Right lobe of liver (tissue), 6 donors: ENCODE results near the gene EIF4G3. TPM values are rescaled to one million over a fixed set of nuclear protein-coding genes. Genes with fewer than 3 reads are reported as not detected.

Experiments used
- ATAC-seq, 4 donors: fragments of 200-7000 bp; cut with Tn5 transposase; one replicate each; pipeline ENCODE4 v1.9.1; 2020; ENCODE audit warnings: mild to moderate bottlenecking in 4 of 4, moderate library complexity in 4 of 4
- DNase-seq, 3 donors: peaks; one replicate each; pipeline ENCODE4 v3.0.0-alpha.2; 2020
- H3K27ac ChIP-seq, 3 donors: fragments of 200-600 bp; one replicate each; pipeline ENCODE4 v1.8.0; 2022
- H3K27me3 ChIP-seq, 2 donors: fragments of 200-600 bp; one replicate each; pipeline ENCODE4 v1.8.0; 2022
- H3K36me3 ChIP-seq, 4 donors: fragments of 200-600 bp; sonication (generic) in 1 of 4; one replicate each; pipeline versions ENCODE4 v1.5.1 to v1.8.0; 2017 to 2022; ENCODE audit warnings: control low read depth in 1 of 4
- H3K4me1 ChIP-seq, 4 donors: fragments of 200-600 bp; sonication (generic) in 1 of 4; one replicate each; pipeline versions ENCODE4 v1.5.1 to v1.8.0; 2017 to 2022; ENCODE audit warnings: control low read depth in 1 of 4
- H3K4me3 ChIP-seq, 3 donors: fragments of 200-600 bp; one replicate each; pipeline ENCODE4 v1.8.0; 2022
- H3K9me3 ChIP-seq, 4 donors: fragments of 200-600 bp; sonication (generic) in 1 of 4; one replicate each; pipeline versions ENCODE4 v1.5.1 to v1.8.0; 2017 to 2022; ENCODE audit warnings: control low read depth in 1 of 4
- POLR2A ChIP-seq: fragments of 450-650 bp; IDR thresholded peaks from one replicate; pipeline ENCODE4 v1.6.1; 2017; ENCODE audit warnings: antibody characterized with exemption, mild to moderate bottlenecking
- WGBS: methylation state at CpG from one replicate; pipeline ENCODE4 v1.1.6; 2018; ENCODE audit warnings: low coverage, low lambda C conversion rate; ENCODE audit not compliant: insufficient coverage; ENCODE audit errors: missing lambda C conversion rate; 5-methylcytosine and 5-hydroxymethylcytosine counted together
- intact Hi-C, 2 donors: fragments of 100-400 bp; cut with DNase I; formaldehyde crosslinking; loops; one replicate each; pipeline versions ENCODE4 v1.11.2 to v1.14.1; 2022
- total RNA-seq, 6 experiments: library from RNA; depleted of rRNA in 2 of 6; stranded (reverse); fragments of >200 nt in 2 of 6; fragmentation: NEBNext Ultra II Directional in 3 of 6; extraction: Animal tissue kit (Norgen Biotek cat#: 25700) in 3 of 6; gene quantifications; one replicate each; pipeline versions ENCODE4 v1.1.0 to v1.2.4, GENCODE V29; 2016 to 2023
- TF ChIP-seq, protein P1 (sequence below), 4 donors: fragments of 200-600 bp in 3 of 4; fragments of 450-650 bp in 1 of 4; IDR thresholded peaks; one replicate each; pipeline versions ENCODE4 v1.5.1 to v1.8.0; 2016 to 2022; ENCODE audit warnings: antibody characterized with exemption in 4 of 4, mild to moderate bottlenecking in 2 of 4
- donor health status: DM: no; HTN: yes; CAD: no.
- donor health status: DM: no; HTN: no; CAD: no.
- donor health status: DM: no; HTN: no; CAD: no.
- donor health status: DM: no; HTN: yes; CAD: no.
- donor health status: DM: no; HTN: yes; CAD: no.

EIF4G3 gene
- total RNA-seq, 6 experiments from 2014 or later, result 14.4 to 29.9 (median 23.5) TPM

DNA sequence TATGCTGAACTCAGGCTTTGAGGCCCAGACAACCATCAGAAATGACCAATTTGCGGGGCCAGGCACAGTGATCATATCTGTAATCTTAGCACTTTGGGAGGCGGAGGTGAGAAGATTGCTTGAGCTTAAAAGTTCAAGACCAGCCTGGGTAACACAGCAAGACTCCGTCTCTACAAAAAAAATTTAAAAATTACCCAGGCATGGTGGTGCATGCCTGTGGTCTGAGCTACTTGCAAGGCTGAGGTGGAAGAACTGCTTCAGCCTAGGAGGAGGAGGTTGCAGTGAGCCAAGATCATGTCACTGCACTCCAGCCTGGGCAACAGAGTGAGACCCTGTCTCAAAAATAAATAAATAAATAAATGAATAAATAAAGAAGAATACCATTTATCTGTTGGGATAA is 156.5 kb downstream of the EIF4G3 start:
- no peak for ATAC-seq
- no peaks in the 10 kb centered on the region for H3K36me3 ChIP-seq
- no peak overlapping the region for H3K4me3 ChIP-seq
- no peaks in the 10 kb centered on the region for H3K27me3 ChIP-seq
- no peak overlapping the region for H3K27ac ChIP-seq
- no peak for DNase-seq
- WGBS, result 90% methylated on average over 3 of the region's 3 CpGs
- no peak for TF ChIP-seq POLR2A
- TF ChIP-seq, protein P1, sequence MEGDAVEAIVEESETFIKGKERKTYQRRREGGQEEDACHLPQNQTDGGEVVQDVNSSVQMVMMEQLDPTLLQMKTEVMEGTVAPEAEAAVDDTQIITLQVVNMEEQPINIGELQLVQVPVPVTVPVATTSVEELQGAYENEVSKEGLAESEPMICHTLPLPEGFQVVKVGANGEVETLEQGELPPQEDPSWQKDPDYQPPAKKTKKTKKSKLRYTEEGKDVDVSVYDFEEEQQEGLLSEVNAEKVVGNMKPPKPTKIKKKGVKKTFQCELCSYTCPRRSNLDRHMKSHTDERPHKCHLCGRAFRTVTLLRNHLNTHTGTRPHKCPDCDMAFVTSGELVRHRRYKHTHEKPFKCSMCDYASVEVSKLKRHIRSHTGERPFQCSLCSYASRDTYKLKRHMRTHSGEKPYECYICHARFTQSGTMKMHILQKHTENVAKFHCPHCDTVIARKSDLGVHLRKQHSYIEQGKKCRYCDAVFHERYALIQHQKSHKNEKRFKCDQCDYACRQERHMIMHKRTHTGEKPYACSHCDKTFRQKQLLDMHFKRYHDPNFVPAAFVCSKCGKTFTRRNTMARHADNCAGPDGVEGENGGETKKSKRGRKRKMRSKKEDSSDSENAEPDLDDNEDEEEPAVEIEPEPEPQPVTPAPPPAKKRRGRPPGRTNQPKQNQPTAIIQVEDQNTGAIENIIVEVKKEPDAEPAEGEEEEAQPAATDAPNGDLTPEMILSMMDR (IDR thresholded peaks at IDR 0.05), result no peak
- intact Hi-C loops, result no loop called here
- H3K9me3 ChIP-seq, result no peaks in the 10 kb centered on the region
- peaks cover 0 to 13% (median 2%) of the 10 kb centered on the region in 4 donors for H3K4me1 ChIP-seq

DNA sequence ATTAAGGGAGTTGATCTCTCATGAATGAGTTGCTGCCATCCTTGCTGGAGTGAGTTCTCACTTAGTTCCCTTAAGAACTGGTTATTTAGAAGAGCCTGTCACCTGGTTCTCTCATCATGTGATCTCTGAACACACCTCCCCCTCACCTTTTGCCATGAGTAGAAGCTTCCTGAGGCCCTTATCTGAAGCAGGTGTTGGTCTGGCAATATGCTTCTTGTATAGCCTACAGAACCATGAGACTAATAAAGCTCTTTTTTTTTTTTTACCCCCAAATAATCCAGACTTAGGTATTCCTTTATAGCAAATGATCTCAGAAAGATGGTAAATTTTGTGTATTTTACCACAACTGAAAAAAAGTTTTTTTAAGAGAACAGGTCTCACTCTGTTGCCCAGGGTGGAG is 158.0 kb downstream of the EIF4G3 start:
- Histone ChIP-seq H3K27me3 (no peaks in the 10 kb centered on the region), H3K4me1 (peaks cover 0 to 13% (median 2%) of the 10 kb centered on the region in 4 donors), H3K27ac (no peak overlapping the region), H3K9me3 (no peaks in the 10 kb centered on the region), H3K4me3 (no peak overlapping the region), H3K36me3 (no peaks in the 10 kb centered on the region)
- intact Hi-C loops, result no loop called here
- TF ChIP-seq, protein P1 (IDR thresholded peaks at IDR 0.05), result no peak
- TF ChIP-seq POLR2A, result no peak
- ATAC-seq (no peak), DNase-seq (no peak)

DNA sequence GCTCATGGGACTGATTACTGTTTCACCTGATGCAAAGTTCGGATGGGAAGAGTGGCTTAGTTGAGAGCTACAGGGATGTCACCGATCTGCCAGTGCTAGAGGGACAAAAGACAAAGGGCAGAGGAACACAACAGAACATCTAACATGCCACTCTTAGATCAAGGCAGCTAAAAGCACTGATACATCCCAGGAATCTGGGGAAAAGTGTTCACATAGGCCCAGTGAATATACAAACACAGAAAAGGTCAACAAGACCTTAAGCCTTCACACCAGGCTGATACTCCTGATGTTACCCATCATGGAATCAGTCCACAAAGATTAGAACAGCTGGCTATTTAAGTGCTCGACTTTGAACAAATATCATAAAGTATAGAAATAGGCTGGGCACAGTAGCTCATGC is 163.2 kb downstream of the EIF4G3 start:
- TF ChIP-seq POLR2A, result no peak
- TF ChIP-seq, protein P1 (IDR thresholded peaks at IDR 0.05), result no peak
- ATAC-seq, result no peak

DNA sequence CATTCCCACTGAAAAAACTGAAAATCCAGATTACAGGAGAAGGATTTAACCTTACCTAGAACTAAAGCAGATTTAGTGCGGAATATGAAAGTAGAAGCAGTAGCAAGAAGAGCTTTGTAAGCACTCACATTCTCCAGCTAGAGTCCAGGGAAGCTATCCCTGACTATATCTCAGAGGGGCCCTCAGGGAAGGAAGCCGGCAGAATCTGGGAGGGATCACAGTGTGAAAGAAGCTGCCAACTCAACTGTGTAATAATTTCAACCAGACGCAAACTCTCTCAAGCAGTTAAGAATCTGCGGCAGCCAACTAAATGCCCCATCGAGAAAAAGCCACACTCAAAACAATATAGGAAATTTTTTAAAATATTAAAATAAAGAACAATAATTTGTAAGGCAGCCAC is 163.8 kb downstream of the EIF4G3 start:
- ATAC-seq, result peak in 3 of 4 donors; percentile 22 to 60 (median 52)
- DNase-seq, result no peak
- no peaks in the 10 kb centered on the region for H3K27me3 ChIP-seq
- no peaks in the 10 kb centered on the region for H3K4me1 ChIP-seq
- no peak overlapping the region for H3K27ac ChIP-seq
- H3K9me3 ChIP-seq, result no peaks in the 10 kb centered on the region
- intact Hi-C loops, result no loop called here
- no peak for TF ChIP-seq POLR2A
- TF ChIP-seq, protein P1 (IDR thresholded peaks at IDR 0.05), result no peak
- no peaks in the 10 kb centered on the region for H3K36me3 ChIP-seq
- H3K4me3 ChIP-seq, result no peak overlapping the region
- 65% methylated on average over 5 of the region's 5 CpGs for WGBS

More for the DNA sequence above, 163.2 kb downstream of the EIF4G3 start:
- WGBS, result 67% methylated on average over 3 of the region's 3 CpGs
- no peaks in the 10 kb centered on the region for H3K36me3 ChIP-seq
- H3K27ac ChIP-seq, result no peak overlapping the region
- DNase-seq, result no peak
- no peaks in the 10 kb centered on the region for H3K9me3 ChIP-seq
- H3K27me3 ChIP-seq, result no peaks in the 10 kb centered on the region
- no peak overlapping the region for H3K4me3 ChIP-seq
- H3K4me1 ChIP-seq, result no peaks in the 10 kb centered on the region
- intact Hi-C loops, result no loop called here

DNA sequence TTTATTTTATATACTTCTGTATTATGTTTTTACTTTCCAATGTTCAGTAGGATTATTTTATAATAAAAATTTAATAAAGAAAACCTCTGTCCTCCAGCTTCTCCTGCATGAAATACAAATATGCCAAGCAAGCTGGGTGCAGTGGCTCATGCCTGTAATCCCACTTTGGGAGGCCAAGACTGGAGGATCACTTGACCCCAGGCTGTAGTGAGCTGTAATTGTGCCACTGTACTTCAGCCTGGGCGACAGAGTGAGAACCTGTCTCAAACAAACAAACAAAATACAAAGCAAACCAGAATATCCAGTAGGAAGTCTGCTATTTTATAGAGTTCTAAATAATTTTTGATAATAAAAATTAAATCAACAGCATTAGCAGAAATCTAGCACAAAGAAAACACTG is 168.8 kb downstream of the EIF4G3 start:
- TF ChIP-seq, protein P1 (IDR thresholded peaks at IDR 0.05), result no peak
- no peak for TF ChIP-seq POLR2A
- no peak for ATAC-seq
- WGBS, result 56% methylated on average over 1 of the region's 1 CpG

More for the DNA sequence above, 168.8 kb downstream of the EIF4G3 start:
- H3K27ac ChIP-seq, result no peak overlapping the region
- no peak overlapping the region for H3K4me3 ChIP-seq
- no peaks in the 10 kb centered on the region for H3K4me1 ChIP-seq
- no peak for DNase-seq
- no peaks in the 10 kb centered on the region for H3K27me3 ChIP-seq
- H3K36me3 ChIP-seq, result no peaks in the 10 kb centered on the region
- H3K9me3 ChIP-seq, result no peaks in the 10 kb centered on the region
- intact Hi-C loops, result no loop called here
